PC-3 (cell line): Measurements from ENCODE around the gene B4GALT1.

Source experiments
- EZH2 ChIP-seq: fragments of 300-600 bp; sonication (generic); IDR thresholded peaks from one replicate; pipeline ENCODE4 v1.6.1; 2017; ENCODE audit warnings: antibody characterized with exemption, mild to moderate bottlenecking, low read length; ENCODE audit not compliant: unreplicated experiment
- EZH2phosphoT487 ChIP-seq: fragments of 300-600 bp; sonication (generic); IDR thresholded peaks from 2 replicates; pipeline ENCODE4 v1.6.1; 2018; ENCODE audit warnings: mild to moderate bottlenecking, antibody characterized with exemption, low read length, borderline replicate concordance
- TF ChIP-seq, protein P1 (sequence below): fragments of 300-600 bp; sonication (generic); conservative IDR thresholded peaks from 2 replicates; pipeline ENCODE4 v1.5.1; 2017; ENCODE audit warnings: antibody characterized with exemption, low read depth, mild to moderate bottlenecking, low read length

- TF ChIP-seq, protein P1, sequence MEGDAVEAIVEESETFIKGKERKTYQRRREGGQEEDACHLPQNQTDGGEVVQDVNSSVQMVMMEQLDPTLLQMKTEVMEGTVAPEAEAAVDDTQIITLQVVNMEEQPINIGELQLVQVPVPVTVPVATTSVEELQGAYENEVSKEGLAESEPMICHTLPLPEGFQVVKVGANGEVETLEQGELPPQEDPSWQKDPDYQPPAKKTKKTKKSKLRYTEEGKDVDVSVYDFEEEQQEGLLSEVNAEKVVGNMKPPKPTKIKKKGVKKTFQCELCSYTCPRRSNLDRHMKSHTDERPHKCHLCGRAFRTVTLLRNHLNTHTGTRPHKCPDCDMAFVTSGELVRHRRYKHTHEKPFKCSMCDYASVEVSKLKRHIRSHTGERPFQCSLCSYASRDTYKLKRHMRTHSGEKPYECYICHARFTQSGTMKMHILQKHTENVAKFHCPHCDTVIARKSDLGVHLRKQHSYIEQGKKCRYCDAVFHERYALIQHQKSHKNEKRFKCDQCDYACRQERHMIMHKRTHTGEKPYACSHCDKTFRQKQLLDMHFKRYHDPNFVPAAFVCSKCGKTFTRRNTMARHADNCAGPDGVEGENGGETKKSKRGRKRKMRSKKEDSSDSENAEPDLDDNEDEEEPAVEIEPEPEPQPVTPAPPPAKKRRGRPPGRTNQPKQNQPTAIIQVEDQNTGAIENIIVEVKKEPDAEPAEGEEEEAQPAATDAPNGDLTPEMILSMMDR, result no peak
- TF ChIP-seq EZH2, result no peak
- no peak for TF ChIP-seq EZH2phosphoT487
These were observed at the start of gene B4GALT1 for GRCh38 chr9:33167084-33167971.
